HG02678 (cell line): Measurements from ENCODE around the gene RALGAPA2.
"Not testable (repeated sequence)": the region's sequence is repeated elsewhere in the genome, so short reads cannot be mapped to it uniquely, and the experiment has no call there.

ENCODE experiments used
- ATAC-seq: cut with Tn5 transposase; IDR thresholded peaks from one replicate; pipeline ENCODE4 v1.9.1; 2021; ENCODE audit warnings: mild to moderate bottlenecking, moderate library complexity; ENCODE audit not compliant: unreplicated experiment

The RALGAPA2 gene

DNA sequence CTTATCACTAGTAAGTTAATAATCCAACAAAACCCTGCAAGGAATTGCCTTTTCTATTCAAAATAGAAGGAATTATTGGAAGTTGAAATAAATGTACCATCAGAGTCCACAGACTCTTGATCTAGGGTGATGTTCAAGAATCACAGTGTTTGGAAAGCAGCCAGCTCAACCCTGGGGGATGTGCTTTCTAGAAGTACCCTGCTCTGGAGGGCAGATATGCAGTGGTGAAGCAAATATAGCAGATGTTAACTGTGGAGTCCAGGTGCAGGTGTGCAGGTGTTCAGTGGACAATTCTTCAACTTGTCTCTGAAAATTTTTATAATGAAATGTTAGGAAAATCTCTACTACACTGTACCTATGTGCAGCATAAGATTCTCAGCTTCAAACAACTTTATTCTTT is 353.6 kb downstream of the RALGAPA2 start:
- no peak for ATAC-seq

DNA sequence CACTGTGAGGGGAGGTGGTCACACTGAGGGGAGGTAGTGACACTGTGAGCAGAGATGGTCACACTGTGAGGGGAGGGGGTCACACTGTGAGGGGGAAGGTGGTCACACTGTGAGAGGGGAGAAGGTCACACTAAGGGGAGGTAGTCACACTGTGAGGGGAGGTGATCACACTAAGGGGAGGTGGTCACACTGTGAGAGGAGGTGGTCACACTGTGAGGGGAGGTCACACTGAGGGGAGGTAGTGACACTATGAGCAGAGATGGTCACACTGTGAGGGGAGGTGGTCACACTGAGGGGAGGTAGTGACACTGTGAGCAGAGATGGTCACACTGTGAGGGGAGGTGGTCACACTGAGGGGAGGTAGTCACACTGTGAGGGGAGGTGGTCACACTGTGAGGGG is 356.9 kb downstream of the RALGAPA2 start:
- ATAC-seq: not testable (repeated sequence)

DNA sequence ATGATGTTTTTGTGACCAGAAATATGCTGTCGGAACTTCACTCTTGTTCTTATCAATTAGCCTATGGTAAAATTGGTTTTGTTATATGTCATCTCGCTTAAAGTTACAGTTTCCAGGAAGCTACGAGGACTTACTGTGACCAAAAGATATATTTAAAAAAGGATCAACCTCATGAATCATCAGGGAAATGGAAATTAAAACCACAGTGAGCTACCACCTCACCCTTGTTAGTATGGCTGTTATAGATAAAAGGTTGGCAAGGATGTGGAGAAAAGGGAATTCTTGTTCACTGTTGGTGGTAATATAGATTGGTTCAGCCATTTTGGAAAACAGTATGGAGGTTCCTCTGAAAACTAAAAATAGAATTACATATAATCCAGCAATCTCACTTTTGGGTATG is 358.9 kb downstream of the RALGAPA2 start:
- ATAC-seq: no peak

DNA sequence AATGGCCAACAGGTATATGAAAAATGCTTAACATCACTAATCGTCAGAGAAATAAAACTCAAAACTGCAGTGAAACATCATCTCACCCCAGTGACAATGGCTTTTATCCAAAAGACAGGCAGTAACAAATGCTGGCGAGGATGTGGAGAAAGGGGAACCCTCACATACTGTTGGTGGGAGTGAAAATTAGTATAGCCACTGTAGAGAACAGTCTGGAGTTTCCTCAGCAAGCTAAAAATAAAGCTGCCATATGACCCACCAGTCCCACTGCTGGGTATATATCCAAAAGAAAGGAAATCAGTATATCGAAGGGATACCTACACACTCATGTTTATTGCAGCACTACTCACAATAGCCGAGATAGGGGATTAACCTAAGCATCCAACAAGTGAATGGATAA is 368.0 kb downstream of the RALGAPA2 start:
- no peak for ATAC-seq

DNA sequence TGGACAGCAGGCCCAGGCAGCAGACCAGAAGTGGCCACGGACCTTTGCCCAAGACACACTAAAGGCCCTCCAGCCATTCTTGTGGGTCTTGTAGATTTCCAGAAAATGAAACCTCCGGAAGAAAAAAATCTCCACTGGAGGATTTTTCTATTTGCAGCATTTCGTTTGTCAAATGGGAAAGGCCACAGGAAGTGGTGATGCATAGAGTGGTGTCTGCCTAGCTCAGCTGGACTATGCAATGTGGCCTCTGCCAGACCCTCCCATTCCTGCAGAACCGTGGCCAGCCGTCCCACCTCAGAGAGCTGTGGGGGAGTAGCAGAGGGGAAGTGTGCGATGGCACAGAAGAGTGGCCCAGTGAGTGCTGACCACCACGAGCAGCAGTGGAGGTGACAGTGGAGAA is 368.5 kb downstream of the RALGAPA2 start:
- ATAC-seq: no peak
